ENCODE measurements around the gene TNFAIP8. TPM values are rescaled to one million over a fixed set of nuclear protein-coding genes. Genes with fewer than 3 reads are reported as not detected.

The TNFAIP8 gene
- total RNA-seq, 1 donor from 2014 or later: 34.4 TPM

DNA sequence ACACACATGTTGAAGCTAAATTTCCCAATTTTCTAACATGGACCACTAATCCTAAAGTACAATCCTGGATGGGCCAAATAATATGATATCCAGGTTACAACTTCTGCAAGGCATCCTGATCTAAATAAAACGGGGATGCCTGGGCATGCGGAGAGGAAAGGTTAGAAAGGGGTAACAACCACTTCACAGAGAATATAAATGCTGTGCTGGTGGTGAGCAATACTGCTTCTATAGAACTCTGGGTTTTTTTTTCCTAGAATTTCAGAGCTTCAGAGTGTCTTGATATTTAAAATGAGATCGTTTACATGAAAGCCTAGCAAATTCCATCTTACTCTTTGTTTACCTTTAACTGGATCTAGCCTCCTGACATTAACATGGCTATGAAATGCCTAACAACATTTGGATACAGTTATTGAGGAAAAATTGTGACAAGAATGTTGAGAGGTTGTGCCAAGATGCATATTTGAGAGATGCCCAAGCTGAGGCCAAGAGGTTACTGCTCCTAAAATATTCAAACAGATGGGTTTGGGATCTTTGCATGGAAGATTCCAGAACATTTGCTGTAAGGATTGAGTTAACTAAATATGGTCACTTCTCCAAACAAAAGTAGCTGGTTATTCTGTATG lies 22.4 kb downstream of the TNFAIP8 start:
- Histone ChIP-seq H3K27ac (peak overlapping the region; percentile 23), H3K4me1 (peaks cover 20% of the 10 kb centered on the region), H3K4me3 (no peak overlapping the region), H3K36me3 (no peaks in the 10 kb centered on the region), H3K27me3 (no peaks in the 10 kb centered on the region), H3K9me3 (no peaks in the 10 kb centered on the region)
- intact Hi-C loops (cut with DNase I): no loop called here
- TF ChIP-seq POLR2A (IDR thresholded peaks at IDR 0.05): no peak
- no peak for TF ChIP-seq POLR2AphosphoS5 (IDR thresholded peaks at IDR 0.05; ENCODE audit: insufficient read depth in 1 of 2, low read depth in 1 of 2)
- TF ChIP-seq, protein P1, sequence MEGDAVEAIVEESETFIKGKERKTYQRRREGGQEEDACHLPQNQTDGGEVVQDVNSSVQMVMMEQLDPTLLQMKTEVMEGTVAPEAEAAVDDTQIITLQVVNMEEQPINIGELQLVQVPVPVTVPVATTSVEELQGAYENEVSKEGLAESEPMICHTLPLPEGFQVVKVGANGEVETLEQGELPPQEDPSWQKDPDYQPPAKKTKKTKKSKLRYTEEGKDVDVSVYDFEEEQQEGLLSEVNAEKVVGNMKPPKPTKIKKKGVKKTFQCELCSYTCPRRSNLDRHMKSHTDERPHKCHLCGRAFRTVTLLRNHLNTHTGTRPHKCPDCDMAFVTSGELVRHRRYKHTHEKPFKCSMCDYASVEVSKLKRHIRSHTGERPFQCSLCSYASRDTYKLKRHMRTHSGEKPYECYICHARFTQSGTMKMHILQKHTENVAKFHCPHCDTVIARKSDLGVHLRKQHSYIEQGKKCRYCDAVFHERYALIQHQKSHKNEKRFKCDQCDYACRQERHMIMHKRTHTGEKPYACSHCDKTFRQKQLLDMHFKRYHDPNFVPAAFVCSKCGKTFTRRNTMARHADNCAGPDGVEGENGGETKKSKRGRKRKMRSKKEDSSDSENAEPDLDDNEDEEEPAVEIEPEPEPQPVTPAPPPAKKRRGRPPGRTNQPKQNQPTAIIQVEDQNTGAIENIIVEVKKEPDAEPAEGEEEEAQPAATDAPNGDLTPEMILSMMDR (IDR thresholded peaks at IDR 0.05): no peak
- DNase-seq (ENCODE audit: extremely low spot score in 2 of 2): no peak

DNA sequence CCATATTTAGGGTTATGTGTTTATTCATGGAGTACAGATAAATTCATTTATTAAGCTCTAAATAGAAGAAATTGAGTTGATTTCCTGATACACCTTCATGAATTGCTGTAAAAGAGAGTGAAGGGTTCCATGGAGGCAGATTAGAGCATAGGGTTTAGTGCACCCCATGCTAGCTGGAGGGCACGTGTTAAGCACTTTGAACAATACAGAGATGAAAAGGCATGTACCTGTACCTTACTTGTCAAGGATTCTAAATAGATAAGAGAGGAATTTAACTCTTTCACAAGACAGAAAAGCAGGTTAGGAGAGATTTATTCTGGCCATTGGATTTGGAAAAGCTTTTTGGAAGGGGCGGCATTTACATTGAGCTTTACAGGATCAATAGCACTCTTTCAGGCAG lies 23.3 kb downstream of the TNFAIP8 start:
- Histone ChIP-seq H3K4me3 (no peak overlapping the region), H3K27me3 (no peaks in the 10 kb centered on the region), H3K4me1 (peaks cover 20% of the 10 kb centered on the region), H3K36me3 (no peaks in the 10 kb centered on the region), H3K9me3 (no peaks in the 10 kb centered on the region), H3K27ac (no peak overlapping the region)
- intact Hi-C loops (cut with DNase I): no loop called here
- no peak for TF ChIP-seq POLR2A (IDR thresholded peaks at IDR 0.05)
- TF ChIP-seq, protein P1 (IDR thresholded peaks at IDR 0.05): no peak
- TF ChIP-seq POLR2AphosphoS5 (IDR thresholded peaks at IDR 0.05; ENCODE audit: insufficient read depth in 1 of 2, low read depth in 1 of 2): no peak
- no peak for DNase-seq (ENCODE audit: extremely low spot score in 2 of 2)

DNA sequence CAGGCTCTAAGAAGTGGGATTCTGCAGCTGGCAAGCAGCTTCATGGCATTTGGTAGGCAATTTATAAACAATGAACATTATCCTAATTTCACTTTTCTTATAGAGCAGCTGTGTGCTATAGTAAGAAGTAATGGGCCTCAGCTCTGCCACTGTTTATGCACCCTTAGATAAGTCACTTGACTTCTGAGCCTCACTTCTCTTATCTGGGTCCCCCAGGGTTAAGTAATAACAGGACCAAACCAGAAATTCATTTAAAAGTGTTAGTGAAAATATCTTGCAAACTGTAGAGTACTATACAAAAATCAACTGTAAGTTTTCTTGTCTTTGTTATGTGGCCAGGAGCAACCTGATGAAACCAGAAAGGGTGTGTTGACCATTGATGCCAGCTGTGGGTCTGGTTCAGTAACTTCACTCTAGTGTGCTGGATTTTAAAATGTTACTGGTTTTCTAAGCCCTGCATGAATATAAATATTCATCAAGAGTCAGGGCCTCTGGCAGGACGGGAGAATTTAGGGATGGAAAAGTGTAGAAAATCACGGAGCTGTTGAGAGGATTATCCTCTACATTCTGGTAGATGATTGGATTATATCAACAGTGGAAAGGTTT lies 24.2 kb downstream of the TNFAIP8 start:
- intact Hi-C loops (cut with DNase I): no loop called here
- Histone ChIP-seq H3K4me1 (peaks cover 25% of the 10 kb centered on the region), H3K27ac (no peak overlapping the region), H3K4me3 (no peak overlapping the region), H3K27me3 (no peaks in the 10 kb centered on the region), H3K9me3 (no peaks in the 10 kb centered on the region), H3K36me3 (no peaks in the 10 kb centered on the region)
- no peak for DNase-seq (ENCODE audit: extremely low spot score in 2 of 2)
- TF ChIP-seq POLR2A (IDR thresholded peaks at IDR 0.05) (no peak), POLR2AphosphoS5 (IDR thresholded peaks at IDR 0.05; ENCODE audit: insufficient read depth in 1 of 2, low read depth in 1 of 2) (no peak)
- TF ChIP-seq, protein P1 (IDR thresholded peaks at IDR 0.05): no peak

DNA sequence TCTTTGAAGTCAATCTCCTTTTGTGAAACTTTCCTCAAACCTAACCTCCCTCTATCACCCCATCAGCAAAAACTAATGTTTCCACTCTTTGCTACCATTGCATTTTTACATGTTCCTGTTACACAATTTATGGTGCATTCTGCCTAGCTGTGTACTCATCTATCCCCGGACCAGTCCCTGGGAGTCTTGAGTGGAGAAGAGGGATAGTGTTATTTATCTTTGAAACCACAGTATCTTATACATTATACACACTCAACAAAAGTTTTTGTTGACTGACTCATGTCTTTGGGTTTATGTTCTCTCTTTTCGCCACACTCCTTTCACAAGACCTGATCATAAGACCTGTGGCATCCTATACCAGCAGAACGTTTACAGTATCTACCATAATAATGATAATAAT lies 26.4 kb downstream of the TNFAIP8 start:
- no peaks in the 10 kb centered on the region for H3K27me3 ChIP-seq
- H3K4me1 ChIP-seq: peaks cover 46% of the 10 kb centered on the region
- DNase-seq (ENCODE audit: extremely low spot score in 2 of 2): no peak
- H3K36me3 ChIP-seq: no peaks in the 10 kb centered on the region
- intact Hi-C loops (cut with DNase I): no loop called here
- no peaks in the 10 kb centered on the region for H3K9me3 ChIP-seq
- H3K27ac ChIP-seq: no peak overlapping the region
- H3K4me3 ChIP-seq: no peak overlapping the region
- TF ChIP-seq POLR2A (IDR thresholded peaks at IDR 0.05): no peak
- TF ChIP-seq POLR2AphosphoS5 (IDR thresholded peaks at IDR 0.05; ENCODE audit: insufficient read depth in 1 of 2, low read depth in 1 of 2): no peak
- TF ChIP-seq, protein P1 (IDR thresholded peaks at IDR 0.05): no peak

DNA sequence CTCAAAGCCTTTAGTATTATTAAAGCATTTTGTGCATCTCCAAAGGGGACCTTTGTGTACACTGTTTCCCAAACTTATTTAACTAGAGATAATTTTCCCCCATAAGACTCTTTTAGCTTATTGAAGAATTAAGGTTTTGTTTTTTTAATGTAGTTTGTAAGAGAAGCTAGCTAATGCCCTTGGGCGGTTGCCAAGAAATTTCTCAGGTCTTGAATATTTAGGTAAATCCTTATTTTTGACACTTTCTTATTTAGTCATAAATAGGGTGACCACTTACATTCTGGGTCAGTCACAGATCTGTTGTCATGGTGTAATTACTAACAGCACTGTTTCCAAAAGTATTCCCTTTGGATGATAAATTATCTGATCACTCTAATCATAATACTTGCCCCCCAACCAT lies 27.2 kb downstream of the TNFAIP8 start:
- intact Hi-C loops (cut with DNase I): no loop called here
- no peak for DNase-seq (ENCODE audit: extremely low spot score in 2 of 2)
- no peak overlapping the region for H3K4me3 ChIP-seq
- TF ChIP-seq, protein P1 (IDR thresholded peaks at IDR 0.05): no peak
- TF ChIP-seq POLR2AphosphoS5 (IDR thresholded peaks at IDR 0.05; ENCODE audit: insufficient read depth in 1 of 2, low read depth in 1 of 2) (no peak), POLR2A (IDR thresholded peaks at IDR 0.05) (no peak)
- no peaks in the 10 kb centered on the region for H3K27me3 ChIP-seq
- no peaks in the 10 kb centered on the region for H3K36me3 ChIP-seq
- H3K4me1 ChIP-seq: peaks cover 49% of the 10 kb centered on the region
- H3K9me3 ChIP-seq: no peaks in the 10 kb centered on the region
- H3K27ac ChIP-seq: no peak overlapping the region

All from vagina (tissue), 2 donors.